Hypothalamus (tissue), 51 donors: Measurements from ENCODE around the gene MRPL14.
A peak's percentile ranks its signal among the peaks of the same experiment; 100 is the strongest.
"Not testable (repeated sequence)": the region's sequence is repeated elsewhere in the genome, so short reads cannot be mapped to it uniquely, and the experiment has no call there.

Source experiments
- DNase-seq, 51 donors: peaks; one replicate each; lab custom pipeline; 2025; lab: John Stamatoyannopoulos, UW

Gene MRPL14

DNA sequence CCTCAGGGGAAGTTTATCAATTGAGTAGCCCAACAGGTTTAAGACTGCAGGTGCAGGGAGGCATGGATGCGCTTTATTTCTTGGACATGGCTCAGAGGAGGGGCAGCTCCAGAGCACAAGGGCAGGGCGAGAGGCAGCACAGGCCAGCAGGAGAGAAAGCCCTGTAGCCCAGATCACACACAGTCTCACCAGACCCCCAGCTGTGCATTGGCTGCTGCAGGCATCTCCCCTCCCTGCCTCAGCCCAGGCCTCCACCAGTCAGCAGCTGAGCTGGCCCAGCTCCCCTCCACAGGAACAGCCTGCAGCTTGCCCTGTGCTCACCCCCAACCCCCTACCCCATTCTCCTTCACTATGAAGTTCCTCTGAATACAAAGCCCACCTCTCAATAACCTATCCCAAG, 24.7 kb downstream of the MRPL14 start:
- no peak for DNase-seq

GRCh38 chr6:44101832-44102231, 25.4 kb downstream of the MRPL14 start:
- DNase-seq = no peak

GRCh38 chr6:44100088-44100550, 27.1 kb downstream of the MRPL14 start:
- DNase-seq = peak in 3 of 51 donors; percentile 5 to 12 (median 7)

- no peak for DNase-seq
Observed at GRCh38 chr6:44099192-44099591, 28.1 kb downstream of the MRPL14 start.

DNA sequence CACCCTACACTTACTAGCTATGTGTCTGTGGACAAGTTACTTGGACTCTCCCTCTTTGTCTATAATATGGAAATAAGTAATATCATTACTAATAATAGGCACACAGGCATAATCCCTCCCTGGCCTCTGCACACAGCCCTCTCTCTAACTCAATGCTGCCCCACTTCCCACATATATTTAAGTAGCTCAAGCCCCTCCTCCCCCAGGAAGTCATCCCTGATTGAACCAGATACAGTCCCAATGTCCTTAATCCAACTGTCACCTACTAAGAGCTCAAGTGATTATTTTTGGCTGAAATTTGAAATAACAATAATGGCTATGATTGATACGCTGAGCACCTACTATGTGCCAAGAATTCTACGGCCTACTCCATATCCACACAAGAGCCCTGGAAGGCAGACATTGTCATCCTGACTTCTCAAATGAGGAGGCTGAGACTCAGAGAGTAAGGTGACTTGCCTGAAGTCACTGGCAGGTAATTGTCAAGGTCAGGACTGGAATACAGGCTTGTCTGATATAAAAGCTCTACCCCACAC, 29.4 kb downstream of the MRPL14 start:
- DNase-seq = no peak

DNA sequence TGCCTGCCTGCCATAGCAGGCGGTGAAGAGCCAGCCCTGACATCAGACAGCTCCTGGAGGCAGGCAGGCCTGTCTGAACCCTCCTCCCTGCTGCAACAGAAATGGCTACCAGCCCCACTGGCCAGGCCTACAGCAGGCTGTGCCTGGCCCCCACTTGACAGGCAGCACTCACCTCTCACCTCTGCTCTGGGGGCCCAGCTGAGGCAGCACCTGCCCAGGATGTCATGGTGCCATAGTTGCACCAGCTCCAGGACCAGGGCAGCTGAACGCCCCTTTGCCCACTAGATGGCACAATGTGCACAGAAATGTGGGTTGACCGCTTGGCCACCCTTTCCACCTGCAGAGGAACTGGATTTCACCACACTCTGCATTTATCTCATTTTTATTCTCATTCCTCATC, 30.6 kb downstream of the MRPL14 start:
- peak in 44 of 51 donors; percentile 2 to 79 (median 43) for DNase-seq

GRCh38 chr6:44095243-44095623, 32.0 kb downstream of the MRPL14 start:
- DNase-seq = not testable (repeated sequence)

GRCh38 chr6:44094403-44095242, 32.6 kb downstream of the MRPL14 start:
- DNase-seq = no peak

DNA sequence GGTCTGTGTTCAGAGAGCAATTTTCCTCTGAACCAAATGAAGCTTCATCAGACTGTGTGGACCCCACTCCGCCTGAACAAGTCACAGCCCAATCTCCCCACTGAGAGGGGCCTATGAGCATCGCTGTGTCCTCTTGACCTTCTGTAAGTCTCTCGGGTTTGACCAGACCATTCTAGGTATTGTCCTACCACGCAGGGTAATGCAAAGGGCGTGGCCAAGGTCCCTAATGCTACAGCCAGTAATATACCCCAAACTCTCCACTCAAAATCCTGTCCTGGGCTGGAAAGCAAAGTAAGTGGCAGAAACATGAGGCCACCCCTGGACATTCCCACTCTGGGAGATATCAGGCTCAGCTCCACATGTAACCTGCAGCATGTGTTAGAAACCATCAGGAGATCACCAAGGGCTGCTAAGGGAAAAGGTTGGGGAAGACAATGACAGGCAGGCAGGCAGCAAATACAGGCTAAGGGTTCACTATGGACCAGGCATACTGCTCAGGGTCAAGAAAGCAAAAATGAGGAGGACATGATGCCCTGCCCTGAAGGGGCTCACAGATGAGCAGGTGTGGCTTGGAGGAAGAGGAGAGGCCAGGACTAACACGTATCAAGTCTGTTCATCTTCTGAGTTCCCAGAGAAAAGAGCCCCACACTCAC, 33.4 kb downstream of the MRPL14 start:
- DNase-seq = no peak

- DNase-seq = no peak
Observed at GRCh38 chr6:44093066-44093465, 34.2 kb downstream of the MRPL14 start.

GRCh38 chr6:44091981-44092884, 35.0 kb downstream of the MRPL14 start:
- no peak for DNase-seq

- DNase-seq = not testable (repeated sequence)
Observed at GRCh38 chr6:44091356-44091755, 35.9 kb downstream of the MRPL14 start.

DNA sequence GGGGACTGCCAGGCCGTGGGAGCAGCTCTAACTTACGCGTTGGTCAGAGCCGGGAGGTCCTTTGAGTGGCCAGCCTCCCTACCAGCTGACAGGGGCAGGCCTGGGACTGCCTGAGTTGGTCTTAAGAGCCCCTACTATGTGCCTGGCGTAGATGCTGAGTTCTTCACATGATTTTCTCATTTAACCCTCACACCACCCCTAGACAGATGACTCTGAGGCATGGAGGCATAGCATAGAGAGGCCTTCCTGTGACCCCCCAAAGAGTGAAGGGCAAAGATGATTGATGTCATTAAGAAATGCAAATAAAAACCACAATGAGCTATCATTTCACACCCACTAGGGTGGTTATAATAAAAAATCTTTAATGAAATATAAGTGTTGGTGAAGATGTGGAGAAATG, 36.8 kb downstream of the MRPL14 start:
- DNase-seq = no peak

DNA sequence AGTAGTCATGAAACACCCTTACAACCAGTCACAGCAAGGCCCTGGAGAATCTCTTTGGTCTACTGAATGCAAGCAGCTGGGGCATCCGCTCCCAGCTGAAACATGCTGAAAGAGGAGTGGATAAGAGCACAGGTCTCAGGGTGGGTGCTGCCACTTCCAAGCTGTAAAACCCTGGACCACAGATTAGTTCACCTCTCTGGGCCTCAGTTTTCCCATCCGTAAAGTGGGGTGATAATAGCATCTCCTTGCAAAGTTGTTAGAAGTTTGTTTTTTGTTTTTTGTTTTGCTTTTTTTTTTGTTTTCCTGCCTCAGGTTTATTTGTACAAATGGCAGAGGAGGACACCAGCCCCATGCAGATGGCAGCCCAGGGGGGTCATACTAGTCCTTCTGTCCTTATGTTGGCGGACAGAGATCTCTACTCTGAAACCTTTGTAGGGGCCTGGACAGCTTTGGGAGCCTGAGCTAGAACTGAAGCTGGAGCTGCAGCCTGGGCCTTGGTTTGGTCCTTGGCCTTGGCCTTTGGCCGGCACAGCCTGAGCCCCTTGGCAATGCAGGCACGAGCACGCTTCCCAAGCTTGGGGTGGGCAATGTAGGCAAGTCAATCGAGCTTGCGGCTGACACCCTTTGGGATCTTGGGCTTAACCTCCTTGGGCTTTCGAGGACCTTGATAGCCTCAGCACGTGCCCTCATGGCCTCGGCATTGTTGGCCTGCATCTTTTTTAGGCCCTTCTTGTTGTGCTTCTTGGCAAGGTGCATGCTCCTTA, 38.2 kb downstream of the MRPL14 start:
- DNase-seq = no peak

DNA sequence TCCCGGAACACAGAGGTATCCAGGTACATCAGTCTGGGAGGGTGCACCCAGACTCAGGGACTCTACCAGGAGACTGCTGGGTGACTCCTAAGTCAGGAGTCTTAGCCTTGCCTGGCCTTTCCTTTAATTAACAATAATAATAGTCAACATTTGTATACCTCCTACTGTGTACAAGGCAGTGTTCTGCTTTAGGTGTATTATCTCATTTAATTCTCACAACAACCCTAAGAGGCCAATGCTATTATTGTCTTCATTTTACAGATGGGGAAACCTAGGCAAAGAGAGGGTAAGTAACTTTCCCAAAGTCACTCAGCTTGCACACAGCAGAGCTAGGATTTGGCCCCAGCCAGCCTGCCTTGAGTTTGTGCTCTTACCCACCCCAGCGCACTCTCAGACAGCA, 39.6 kb downstream of the MRPL14 start:
- no peak for DNase-seq

DNA sequence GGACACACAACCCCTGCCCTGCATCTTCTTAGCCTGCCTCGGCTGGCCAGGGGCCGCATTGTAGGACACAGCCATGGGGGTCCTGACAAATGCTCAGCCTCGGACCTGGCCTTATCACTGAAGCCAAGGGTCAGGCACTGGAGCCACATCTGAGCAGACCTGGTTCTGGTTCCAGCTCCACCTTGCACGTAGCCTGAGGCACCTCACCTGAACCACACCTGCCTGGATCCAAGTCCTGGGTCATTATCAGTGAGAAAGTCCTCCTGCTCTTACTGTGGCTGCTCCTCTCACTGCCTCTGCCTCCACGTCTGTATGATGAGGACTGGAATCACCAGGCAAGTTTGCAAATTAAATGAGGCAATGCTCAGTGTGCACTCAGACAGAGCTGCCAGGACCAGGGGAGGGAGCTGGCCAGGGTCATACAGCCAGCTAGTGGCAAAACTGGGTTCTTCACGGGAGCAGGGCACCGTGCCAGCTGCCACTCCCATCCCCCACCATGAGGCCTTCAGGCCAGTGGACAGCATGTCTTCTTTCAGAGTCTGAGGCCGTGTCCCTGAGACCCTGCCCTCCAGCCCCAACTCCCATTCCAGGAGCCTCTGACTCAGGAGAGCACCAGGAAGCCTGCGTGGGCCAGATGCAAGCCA, 40.2 kb downstream of the MRPL14 start:
- DNase-seq = peak in 11 of 51 donors; percentile 9 to 29 (median 15)

DNA sequence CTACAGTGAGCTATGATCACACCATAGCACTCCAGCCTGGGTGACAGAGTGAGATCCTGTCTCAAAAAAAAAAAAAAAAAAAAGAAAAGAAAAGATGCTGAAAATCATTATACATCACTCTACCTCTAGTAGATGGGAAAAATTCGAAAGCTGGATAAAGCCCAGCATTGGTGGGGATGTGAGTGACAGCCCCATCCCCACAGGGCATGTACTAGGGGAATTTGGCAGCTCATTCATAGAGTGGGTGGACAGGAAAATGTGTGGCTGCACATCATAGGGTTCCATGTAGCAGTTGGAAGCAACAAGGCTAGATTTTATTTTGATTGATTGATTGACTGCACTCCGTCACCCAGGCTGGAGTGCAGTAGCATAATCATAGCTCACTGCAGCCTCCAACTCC, 42.0 kb downstream of the MRPL14 start:
- DNase-seq = no peak

- no peak for DNase-seq
Observed at GRCh38 chr6:44084231-44085014, 42.8 kb downstream of the MRPL14 start.

GRCh38 chr6:44082872-44083321, 44.4 kb downstream of the MRPL14 start:
- DNase-seq = no peak
